Stimulated activated CD8-positive, alpha-beta memory T cell treated with anti-CD3 and anti-CD28 coated beads, Interleukin-7, amount 100 ng/mL, for 24 hours (primary cell): Measurements from ENCODE around the gene IRF2.
"Not testable (repeated sequence)": the region's sequence is repeated elsewhere in the genome, so short reads cannot be mapped to it uniquely, and the experiment has no call there.

ENCODE experiments used
- DNase-seq: peaks from one replicate; pipeline ENCODE4 v3.0.0-alpha.2; 2020; ENCODE audit warnings: low read depth

The IRF2 gene

GRCh38 chr4:184389978-184390900 is 84.1 kb downstream of the IRF2 start:
- DNase-seq, result no peak

GRCh38 chr4:184388106-184388505 is 86.2 kb downstream of the IRF2 start:
- no peak for DNase-seq

GRCh38 chr4:184387351-184387750 is 87.0 kb downstream of the IRF2 start:
- DNase-seq, result no peak

- DNase-seq, result no peak
Observed at GRCh38 chr4:184386271-184386781, 88.0 kb downstream of the IRF2 start.

GRCh38 chr4:184385705-184386141 is 88.6 kb downstream of the IRF2 start:
- no peak for DNase-seq

GRCh38 chr4:184384810-184385557 is 89.4 kb downstream of the IRF2 start:
- DNase-seq, result no peak

GRCh38 chr4:184384056-184384809 is 90.1 kb downstream of the IRF2 start:
- DNase-seq, result no peak

- no peak for DNase-seq
Observed at GRCh38 chr4:184383497-184384055, 90.8 kb downstream of the IRF2 start.

GRCh38 chr4:184382189-184382846 is 92.0 kb downstream of the IRF2 start:
- no peak for DNase-seq

- no peak for DNase-seq
Observed at GRCh38 chr4:184380707-184381106, 93.6 kb downstream of the IRF2 start.

GRCh38 chr4:184380214-184380613 is 94.1 kb downstream of the IRF2 start:
- DNase-seq, result not testable (repeated sequence)

GRCh38 chr4:184376923-184377322 is 97.4 kb downstream of the IRF2 start:
- no peak for DNase-seq

GRCh38 chr4:184376126-184376838 is 98.1 kb downstream of the IRF2 start:
- DNase-seq, result no peak

GRCh38 chr4:184375623-184376022 is 98.7 kb downstream of the IRF2 start:
- DNase-seq, result not testable (repeated sequence)

GRCh38 chr4:184375027-184375426 is 99.3 kb downstream of the IRF2 start:
- no peak for DNase-seq

- DNase-seq, result no peak
Observed at GRCh38 chr4:184373886-184374405, 100.4 kb downstream of the IRF2 start.

GRCh38 chr4:184371390-184371787 is 103.0 kb downstream of the IRF2 start:
- DNase-seq, result no peak

GRCh38 chr4:184370711-184371389 is 103.5 kb downstream of the IRF2 start:
- DNase-seq, result no peak

- DNase-seq, result no peak
Observed at GRCh38 chr4:184369871-184370270, 104.5 kb downstream of the IRF2 start.

- no peak for DNase-seq
Observed at GRCh38 chr4:184368731-184369130, 105.6 kb downstream of the IRF2 start.
